K562 (cell line): Measurements from ENCODE around the gene RELL2. TPM values are rescaled to one million over a fixed set of nuclear protein-coding genes. Genes with fewer than 3 reads are reported as not detected.

ENCODE experiments used
- ATAC-seq: fragments of 200-7000 bp; cut with Tn5 transposase; 3 replicates; pipeline ENCODE4 v1.9.1; 2020; ENCODE audit warnings: moderate library complexity
- BruUV-seq: library from RNA; stranded (reverse); fragments of 400-500 nt; replicated peaks from 2 replicates; lab custom pipeline; 2021; lab: Mats Ljungman, UMichigan
- CTCF ChIA-PET: fragments of 300-600 bp; formaldehyde crosslinking; extraction: SDS; loops from one replicate; lab custom pipeline; 2021; ENCODE audit warnings: low intra/inter-chr PET ratio; lab: Yijun Ruan, JAX
- POLR2A ChIA-PET: fragments of 300-600, 350-650 bp; sonication (Branson Sonifier 250); formaldehyde crosslinking; extraction: SDS; loops from one replicate; lab custom pipeline; 2021; ENCODE audit warnings: antibody characterized with exemption, inconsistent platforms; lab: Yijun Ruan, JAX
- DNase-seq, 4 experiments: peaks; one replicate each; pipeline versions ENCODE4 v3.0.0 to v3.0.0-alpha.2; 2011 to 2018; ENCODE audit warnings: low spot score in 3 of 4, mixed read lengths in 3 of 4; ENCODE audit errors: extremely low read depth in 1 of 4
- FAIRE-seq: peaks from 2 replicates; lab custom pipeline; 2011; peaks lifted over from hg19 to GRCh38; lab: Jason Lieb, UNC
- H2AFZ ChIP-seq: 2 replicates; pipeline ENCODE4 v1.6.0; 2011; ENCODE audit warnings: low read depth, low read length, control low read depth, inconsistent platforms
- H3K27ac ChIP-seq: fragments of 200-600 bp; 3 replicates; pipeline ENCODE4 v1.8.0; 2011; ENCODE audit warnings: low read depth, mild to moderate bottlenecking, control low read depth, inconsistent platforms, low read length, moderate library complexity, mixed read lengths; ENCODE audit errors: extremely low read depth
- H3K27me3 ChIP-seq, 2 experiments: fragments of 300-600 bp in 1 of 2; 2 replicates in 1 of 2; 3 replicates in 1 of 2; pipeline versions ENCODE4 v1.6.0 to v1.8.0; 2011; ENCODE audit warnings: inconsistent platforms in 2 of 2, low read length in 2 of 2, mild to moderate bottlenecking in 1 of 2, mixed read lengths in 1 of 2, moderate library complexity in 1 of 2; ENCODE audit not compliant: control insufficient read depth in 2 of 2, insufficient read depth in 2 of 2
- H3K36me3 ChIP-seq: fragments of 300-600 bp; 3 replicates; pipeline ENCODE4 v1.8.0; 2011; ENCODE audit warnings: mild to moderate bottlenecking, low read length, inconsistent platforms; ENCODE audit not compliant: control insufficient read depth, insufficient read depth
- H3K4me1 ChIP-seq, 2 experiments: fragments of 200-600 bp in 1 of 2; replicated peaks in 1 of 2; 2 replicates in 1 of 2; 3 replicates in 1 of 2; pipeline versions ENCODE4 v1.5.1 to v1.8.0; 2011; ENCODE audit warnings: inconsistent platforms in 2 of 2, low read length in 2 of 2, mild to moderate bottlenecking in 1 of 2, mixed read lengths in 1 of 2, moderate library complexity in 1 of 2; ENCODE audit not compliant: control insufficient read depth in 2 of 2, insufficient read depth in 2 of 2
- H3K4me2 ChIP-seq: 2 replicates; pipeline ENCODE4 v1.6.1; 2011; ENCODE audit warnings: low read length, control low read depth, inconsistent platforms, mixed read lengths; ENCODE audit not compliant: insufficient read depth
- H3K4me3 ChIP-seq: fragments of 200-600 bp; sonication (generic), shearing (Covaris generic); 2 replicates; pipeline ENCODE4 v1.5.1; 2016; ENCODE audit warnings: control low read depth, inconsistent platforms
- H3K79me2 ChIP-seq: fragments of 200-600 bp; 3 replicates; pipeline ENCODE4 v1.8.0; 2011; ENCODE audit warnings: low read length, inconsistent platforms; ENCODE audit not compliant: control insufficient read depth, insufficient read depth
- H3K9ac ChIP-seq, 2 experiments: 2 replicates each; pipeline versions ENCODE4 v1.6.0 to v1.6.1; 2011; ENCODE audit warnings: low read depth in 2 of 2, low read length in 2 of 2, control low read depth in 1 of 2, inconsistent platforms in 1 of 2, mild to moderate bottlenecking in 1 of 2, mixed read lengths in 1 of 2; ENCODE audit not compliant: insufficient read depth in 1 of 2
- H3K9me1 ChIP-seq: one replicate; pipeline ENCODE4 v1.6.0; 2011; ENCODE audit warnings: inconsistent platforms, mild to moderate bottlenecking, low read length, moderate library complexity; ENCODE audit not compliant: control insufficient read depth, insufficient read depth
- H3K9me3 ChIP-seq: replicated peaks from 2 replicates; pipeline ENCODE4 v1.5.1; 2011; ENCODE audit warnings: low read depth, low read length, inconsistent platforms; ENCODE audit not compliant: control insufficient read depth, insufficient read depth
- H4K20me1 ChIP-seq: replicated peaks from 2 replicates; pipeline ENCODE4 v1.6.1; 2011; ENCODE audit warnings: low read length, inconsistent platforms, mixed read lengths; ENCODE audit not compliant: control insufficient read depth, insufficient read depth
- NFIC ChIP-seq: fragments of 450-650 bp; IDR thresholded peaks from 2 replicates; pipeline ENCODE4 v1.6.1; 2017; ENCODE audit warnings: mild to moderate bottlenecking, inconsistent platforms
- POLR2A ChIP-seq: fragments of 450-650 bp; conservative IDR thresholded peaks from 2 replicates; pipeline ENCODE4 v1.6.1; 2016
- POLR2G ChIP-seq: fragments of 200-400 bp; formaldehyde crosslinking; IDR thresholded peaks from 2 replicates; pipeline ENCODE4 v1.6.1; 2017; ENCODE audit warnings: low read depth, mild to moderate bottlenecking, antibody characterized with exemption, low read length, moderate library complexity
- RBFOX2 ChIP-seq: fragments of 200-400 bp; formaldehyde crosslinking; IDR thresholded peaks from 2 replicates; pipeline ENCODE4 v1.6.1; 2017; ENCODE audit warnings: low read depth, mild to moderate bottlenecking, low read length, moderate library complexity
- RBM14 ChIP-seq: fragments of 200-400 bp; formaldehyde crosslinking; IDR thresholded peaks from 2 replicates; pipeline ENCODE4 v1.6.1; 2018; ENCODE audit warnings: low read depth, mild to moderate bottlenecking, low read length, moderate library complexity, borderline replicate concordance; ENCODE audit not compliant: insufficient read depth
- ZFP30 ChIP-seq: fragments of 250-450 bp; sonication (Bioruptor Pico); IDR thresholded peaks from 2 replicates; pipeline ENCODE4 v1.8.0; 2022; ENCODE audit warnings: moderate library complexity, mild to moderate bottlenecking, inconsistent platforms, borderline replicate concordance
- WGBS: fragments of 100-300 bp; shearing (Covaris generic); methylation state at CpG from one replicate; pipeline ENCODE4 v1.1.6; 2016; ENCODE audit warnings: low coverage, mixed read lengths; ENCODE audit not compliant: insufficient coverage; ENCODE audit errors: missing lambda C conversion rate; 5-methylcytosine and 5-hydroxymethylcytosine counted together
- in situ Hi-C: fragments of 300-500 bp; cut with MboI; formaldehyde crosslinking; loops from 4 replicates; pipeline ENCODE4 v1.15.0; 2018; ENCODE audit warnings: inconsistent platforms, mixed read lengths
- intact Hi-C: fragments of 100-400 bp; cut with micrococcal nuclease; formaldehyde crosslinking; loops from 2 replicates; pipeline ENCODE4 v1.14.2; 2022
- polyA plus RNA-seq, 8 experiments: library from polyadenylated mRNA; depleted of rRNA in 4 of 8; stranded (reverse) in 5 of 8; unstranded in 3 of 8; fragments of >200 nt; fragmentation: Nextera tagmentation in 2 of 8; fragmentation: Illumina TruSeq in 1 of 8; extraction: Ambion mirVana in 2 of 8; extraction: Trizol in 1 of 8; gene quantifications; 2 replicates each; pipeline versions ENCODE4 v1.2.1 to v1.2.3, GENCODE V29; 2011 to 2014; ENCODE audit warnings: inconsistent platforms in 1 of 8, missing spikeins in 1 of 8
- total RNA-seq, 7 experiments: library from RNA; depleted of rRNA in 6 of 7; stranded (reverse); fragments of >200 nt in 6 of 7; fragmentation: Illumina TruSeq in 2 of 7; extraction: Trizol in 2 of 7; gene quantifications; 2 replicates each; pipeline versions ENCODE4 v1.2.1 to v1.2.3, GENCODE V29; 2011 to 2021; ENCODE audit warnings: low replicate concordance in 1 of 7

Gene RELL2
- total and polyA plus RNA-seq, 9 of the 15 experiments (the other 6 are each of a cell fraction or from before 2014, with no cell fraction given), result 0.06 to 36.0 (median 14.3) TPM

DNA sequence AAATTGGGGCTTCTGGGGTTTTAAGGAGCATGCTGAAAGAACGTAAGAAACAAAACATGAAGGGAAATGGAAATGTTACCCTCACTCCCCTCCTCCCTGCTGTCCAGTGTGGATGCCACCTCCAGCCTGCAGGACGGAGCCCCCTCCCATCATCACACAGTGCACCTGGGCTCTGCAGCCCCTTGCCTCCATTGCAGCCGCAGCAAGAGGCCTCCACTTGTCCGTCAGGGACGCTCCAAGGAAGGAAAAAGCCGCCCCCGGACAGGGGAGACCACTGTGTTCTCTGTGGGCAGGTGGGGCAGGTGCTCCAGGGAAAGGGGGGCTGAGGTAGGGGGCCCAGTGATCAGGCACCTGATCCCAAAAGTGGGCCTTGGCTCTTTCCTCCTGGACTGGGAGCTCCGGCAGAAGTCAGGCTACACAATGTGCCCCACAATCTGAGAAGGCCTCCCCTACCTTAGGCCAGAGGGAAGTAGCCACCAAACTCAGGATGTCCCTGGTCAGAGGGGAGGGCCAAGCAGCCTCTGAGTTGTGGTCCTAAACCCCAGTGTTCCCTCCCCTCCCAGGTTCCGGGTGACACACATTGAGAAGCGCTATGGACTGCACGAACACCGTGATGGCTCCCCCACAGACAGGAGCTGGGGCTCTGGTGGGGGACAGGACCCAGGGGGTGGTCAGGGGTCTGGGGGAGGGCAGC is 2.7 kb downstream of the RELL2 start:
- no peak overlapping the region for H3K4me3 ChIP-seq
- POLR2A ChIA-PET, result interaction anchor here (0.7 to 1.2 kb wide), 3 partner anchors 10 to 231 kb away, joined by 3 to 4 read pairs (median 3); no protein-coding TSS in a partner anchor
- peaks cover 44% of the 10 kb centered on the region for H3K79me2 ChIP-seq
- no peak overlapping the region for H2AFZ ChIP-seq
- no peak overlapping the region; the same call in 2 of the 3 replicates for H3K27ac ChIP-seq
- H3K4me1 ChIP-seq, result peaks cover 36 to 48% of the 10 kb centered on the region in 2 experiments
- H3K36me3 ChIP-seq, result peaks cover 54% of the 10 kb centered on the region
- peaks cover 5% of the 10 kb centered on the region for H3K9me1 ChIP-seq
- H3K27me3 ChIP-seq, result no peaks in the 10 kb centered on the region
- CTCF ChIA-PET, result no interaction called here
- no peak for ATAC-seq
- in situ Hi-C loops, result loop anchor here (5.0 kb wide), 1 partner anchor 47 kb away; no protein-coding TSS in a partner anchor
- no peaks in the 10 kb centered on the region for H3K9me3 ChIP-seq
- no TSS peak for BruUV-seq
- intact Hi-C loops, result loop anchor here (5.0 kb wide), 1 partner anchor 47 kb away; no protein-coding TSS in a partner anchor
- peaks cover 12% of the 10 kb centered on the region; the same call in 1 of the 2 replicates for H4K20me1 ChIP-seq
- TF ChIP-seq ZFP30 (no peak), RBFOX2 (peak; percentile 26; the same call in 1 of the 2 replicates), POLR2G (peak; percentile 38; the same call in 1 of the 2 replicates)
- no peak for FAIRE-seq
- H3K4me2 ChIP-seq, result no peak overlapping the region
- DNase-seq, result no peak
- 79% methylated on average over 9 of the region's 12 CpGs for WGBS
- H3K9ac ChIP-seq, result no peak overlapping the region

DNA sequence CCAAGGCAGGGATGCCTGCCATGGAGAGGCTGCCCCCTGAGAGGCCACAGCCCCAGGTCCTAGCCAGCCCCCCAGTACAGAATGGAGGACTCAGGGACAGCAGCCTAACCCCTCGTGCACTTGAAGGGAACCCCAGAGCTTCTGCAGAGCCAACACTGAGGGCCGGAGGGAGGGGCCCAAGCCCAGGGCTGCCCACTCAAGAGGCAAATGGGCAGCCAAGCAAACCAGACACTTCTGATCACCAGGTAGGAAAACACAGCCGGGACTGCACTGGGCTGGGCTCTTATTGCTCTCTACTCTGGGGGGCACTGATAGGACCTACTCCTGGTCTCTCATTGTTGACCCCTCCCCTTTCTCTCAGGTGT is 3.2 kb downstream of the RELL2 start:
- no peak for FAIRE-seq
- Histone ChIP-seq H3K27me3 (no peaks in the 10 kb centered on the region), H3K36me3 (peaks cover 53% of the 10 kb centered on the region; the same call in 2 of the 3 replicates), H3K9ac (0 out of 4 replicates have a peak overlapping the region, but pooled peaks of 1 of the 2 experiments have one; percentile 9), H4K20me1 (peaks cover 12% of the 10 kb centered on the region; the same call in 1 of the 2 replicates), H3K9me3 (no peaks in the 10 kb centered on the region), H3K27ac (no peak overlapping the region), H3K9me1 (peaks cover 5% of the 10 kb centered on the region), H3K4me3 (no peak overlapping the region), H3K4me2 (no peak overlapping the region), H3K4me1 (peaks cover 31 to 42% of the 10 kb centered on the region in 2 experiments), H3K79me2 (peaks cover 38% of the 10 kb centered on the region), H2AFZ (no peak overlapping the region)
- no TSS peak for BruUV-seq
- ChIA-PET CTCF (no interaction called here), POLR2A (interaction anchor here (0.6 to 1.2 kb wide), 4 partner anchors 9 to 232 kb away, joined by 3 to 4 read pairs (median 3); no protein-coding TSS in a partner anchor)
- TF ChIP-seq NFIC, result no peak
- no peak for TF ChIP-seq RBM14
- TF ChIP-seq POLR2A, result 0 out of 2 replicates have a peak, but pooled peaks have one; percentile 27
- no peak for DNase-seq
- 100% methylated on average over 2 of the region's 3 CpGs for WGBS
- intact Hi-C loops (no loop called here), in situ Hi-C loops (no loop called here)
- ATAC-seq, result no peak
